Coronary artery (tissue), 2 donors: Measurements from ENCODE around the gene KRT222.

Source experiments
- DNase-seq: peaks from one replicate; pipeline ENCODE4 v3.0.0-alpha.2; 2017; ENCODE audit warnings: low spot score
- H3K27ac ChIP-seq, 2 donors: fragments of 200-600 bp; sonication (generic); one replicate each; pipeline ENCODE4 v1.5.1; 2016 to 2019
- H3K4me3 ChIP-seq: fragments of 200-600 bp; sonication (generic); 2 replicates; pipeline ENCODE4 v1.5.1; 2016; ENCODE audit warnings: mild to moderate bottlenecking, moderate library complexity
- CTCF ChIP-seq: fragments of 200-600 bp; sonication (generic); IDR thresholded peaks from one replicate; pipeline ENCODE4 v1.5.1; 2019; ENCODE audit warnings: antibody characterized with exemption

Gene KRT222

DNA sequence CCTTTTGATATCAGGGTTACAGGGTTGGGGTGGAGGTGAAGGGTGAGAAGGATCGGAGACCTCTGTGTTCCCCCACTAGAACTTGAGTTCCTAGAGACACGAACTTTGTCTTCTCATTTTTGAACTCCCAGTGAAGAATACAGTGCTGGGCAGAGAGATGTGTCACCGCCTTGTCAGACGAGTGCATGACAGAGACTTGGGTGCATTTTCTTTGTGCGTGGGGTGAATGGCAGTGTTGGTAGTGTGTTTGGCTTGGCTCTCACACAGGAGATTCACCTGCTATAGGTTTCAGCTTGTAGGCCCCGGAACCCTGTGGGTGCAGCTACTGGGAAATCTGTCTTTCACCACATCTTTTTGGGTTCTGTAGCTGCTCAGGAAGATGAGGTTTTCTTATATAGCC lies 59.7 kb downstream of the KRT222 start:
- DNase-seq, result no peak
- Histone ChIP-seq H3K27ac (no peak overlapping the region), H3K4me3 (no peak overlapping the region)
- TF ChIP-seq CTCF, result no peak
